Measurements from ENCODE around the gene NAALADL2. TPM values are rescaled to one million over a fixed set of nuclear protein-coding genes. Genes with fewer than 3 reads are reported as not detected.

NAALADL2 gene
- total RNA-seq, 4 donors from 2014 or later, result 3.8 to 20.3 (median 8.6) TPM

- no peaks in the 10 kb centered on the region for H3K27me3 ChIP-seq
- intact Hi-C loops (cut with DNase I), result no loop called here
- no peaks in the 10 kb centered on the region for H3K36me3 ChIP-seq
- no peak overlapping the region for H3K27ac ChIP-seq (replicated peaks in 1 of 4)
- TF ChIP-seq EP300 (IDR thresholded peaks at IDR 0.05) (no peak), POLR2A (IDR thresholded peaks at IDR 0.05; ENCODE audit: low read depth) (no peak), CTCF (IDR thresholded peaks at IDR 0.05) (no peak), POLR2AphosphoS5 (IDR thresholded peaks at IDR 0.05) (no peak)
- H3K4me3 ChIP-seq, result no peak overlapping the region
- no peaks in the 10 kb centered on the region for H3K9me3 ChIP-seq
- DNase-seq (ENCODE audit: extremely low spot score), result no peak
- H3K4me1 ChIP-seq, result no peaks in the 10 kb centered on the region
- 94% methylated on average over 1 of the region's 1 CpG for WGBS
Observed at GRCh38 chr3:175215833-175216232, 356.7 kb downstream of the NAALADL2 start.

GRCh38 chr3:175222356-175222755 lies 363.2 kb downstream of the NAALADL2 start:
- TF ChIP-seq POLR2AphosphoS5 (IDR thresholded peaks at IDR 0.05) (no peak), POLR2A (IDR thresholded peaks at IDR 0.05; ENCODE audit: low read depth) (no peak)
- H3K27ac ChIP-seq (replicated peaks in 1 of 4), result no peak overlapping the region
- intact Hi-C loops (cut with DNase I), result no loop called here
- H3K36me3 ChIP-seq, result no peaks in the 10 kb centered on the region
- DNase-seq (ENCODE audit: extremely low spot score), result no peak
- no peak overlapping the region for H3K4me3 ChIP-seq
- no peaks in the 10 kb centered on the region for H3K27me3 ChIP-seq
- no peaks in the 10 kb centered on the region for H3K9me3 ChIP-seq
- H3K4me1 ChIP-seq, result peaks cover 4 to 6% (median 6%) of the 10 kb centered on the region in 4 donors
- 53% methylated on average over 1 of the region's 1 CpG for WGBS

- H3K27ac ChIP-seq (replicated peaks in 1 of 4), result no peak overlapping the region
- TF ChIP-seq EP300 (IDR thresholded peaks at IDR 0.05) (no peak), POLR2AphosphoS5 (IDR thresholded peaks at IDR 0.05) (no peak), POLR2A (IDR thresholded peaks at IDR 0.05; ENCODE audit: low read depth) (no peak), CTCF (IDR thresholded peaks at IDR 0.05) (no peak)
- no peak for DNase-seq (ENCODE audit: extremely low spot score)
- H3K9me3 ChIP-seq, result no peaks in the 10 kb centered on the region
- no peak overlapping the region for H3K4me3 ChIP-seq
- WGBS, result 94% methylated on average over 6 of the region's 6 CpGs
- H3K36me3 ChIP-seq, result no peaks in the 10 kb centered on the region
- intact Hi-C loops (cut with DNase I), result no loop called here
- H3K27me3 ChIP-seq, result no peaks in the 10 kb centered on the region
- peaks cover 6 to 7% (median 6%) of the 10 kb centered on the region in 4 donors for H3K4me1 ChIP-seq
Observed at GRCh38 chr3:175224051-175224450, 364.9 kb downstream of the NAALADL2 start.

DNA sequence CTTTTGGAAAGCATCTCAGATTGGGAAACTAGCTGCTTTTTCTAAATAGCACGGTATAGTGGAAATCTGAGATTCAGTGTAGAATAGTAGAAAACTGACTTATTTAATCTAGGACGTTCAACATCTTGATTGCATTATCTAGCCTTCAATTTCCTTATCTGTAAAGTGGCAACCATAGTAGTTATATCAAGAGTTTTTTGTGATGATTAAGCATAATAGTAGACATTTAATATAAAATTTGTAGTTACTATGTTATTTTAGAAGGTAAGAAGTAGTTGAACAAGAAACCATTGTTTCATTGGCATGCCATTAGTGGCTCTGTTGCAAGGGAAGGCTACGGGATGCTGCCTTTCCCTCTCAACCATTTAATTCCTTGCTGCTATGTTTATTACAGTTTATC lies 367.3 kb downstream of the NAALADL2 start:
- DNase-seq (ENCODE audit: extremely low spot score), result no peak
- Histone ChIP-seq H3K9me3 (no peaks in the 10 kb centered on the region), H3K4me3 (no peak overlapping the region), H3K36me3 (no peaks in the 10 kb centered on the region), H3K27me3 (no peaks in the 10 kb centered on the region), H3K27ac (replicated peaks in 1 of 4) (no peak overlapping the region), H3K4me1 (peaks cover 6 to 7% (median 6%) of the 10 kb centered on the region in 4 donors)
- intact Hi-C loops (cut with DNase I), result no loop called here
- TF ChIP-seq CTCF (IDR thresholded peaks at IDR 0.05) (no peak), EP300 (IDR thresholded peaks at IDR 0.05) (no peak), POLR2AphosphoS5 (IDR thresholded peaks at IDR 0.05) (no peak), POLR2A (IDR thresholded peaks at IDR 0.05; ENCODE audit: low read depth) (no peak)
- WGBS, result 90% methylated on average over 3 of the region's 3 CpGs

- H3K4me1 ChIP-seq, result peaks cover 6 to 7% (median 6%) of the 10 kb centered on the region in 4 donors
- no peak for TF ChIP-seq POLR2A (IDR thresholded peaks at IDR 0.05; ENCODE audit: low read depth)
- no peak for TF ChIP-seq CTCF (IDR thresholded peaks at IDR 0.05)
- no peak for TF ChIP-seq POLR2AphosphoS5 (IDR thresholded peaks at IDR 0.05)
- no peak for TF ChIP-seq EP300 (IDR thresholded peaks at IDR 0.05)
- no peak overlapping the region for H3K27ac ChIP-seq (replicated peaks in 1 of 4)
- intact Hi-C loops (cut with DNase I), result no loop called here
- H3K9me3 ChIP-seq, result no peaks in the 10 kb centered on the region
- H3K36me3 ChIP-seq, result no peaks in the 10 kb centered on the region
- WGBS, result 30% methylated on average over 3 of the region's 3 CpGs
- no peaks in the 10 kb centered on the region for H3K27me3 ChIP-seq
- no peak overlapping the region for H3K4me3 ChIP-seq
- DNase-seq (ENCODE audit: extremely low spot score), result no peak
Observed at GRCh38 chr3:175227126-175227525, 368.0 kb downstream of the NAALADL2 start.
